Activated naive CD4-positive, alpha-beta T cell (primary cell): ENCODE measurements around the gene AAMDC.
A peak's percentile ranks its signal among the peaks of the same experiment; 100 is the strongest.
"Not testable (repeated sequence)": the region's sequence is repeated elsewhere in the genome, so short reads cannot be mapped to it uniquely, and the experiment has no call there.

Source experiments
- DNase-seq, 4 experiments: peaks; one replicate each; lab custom pipeline; 2025; lab: John Stamatoyannopoulos, UW

Gene AAMDC

DNA sequence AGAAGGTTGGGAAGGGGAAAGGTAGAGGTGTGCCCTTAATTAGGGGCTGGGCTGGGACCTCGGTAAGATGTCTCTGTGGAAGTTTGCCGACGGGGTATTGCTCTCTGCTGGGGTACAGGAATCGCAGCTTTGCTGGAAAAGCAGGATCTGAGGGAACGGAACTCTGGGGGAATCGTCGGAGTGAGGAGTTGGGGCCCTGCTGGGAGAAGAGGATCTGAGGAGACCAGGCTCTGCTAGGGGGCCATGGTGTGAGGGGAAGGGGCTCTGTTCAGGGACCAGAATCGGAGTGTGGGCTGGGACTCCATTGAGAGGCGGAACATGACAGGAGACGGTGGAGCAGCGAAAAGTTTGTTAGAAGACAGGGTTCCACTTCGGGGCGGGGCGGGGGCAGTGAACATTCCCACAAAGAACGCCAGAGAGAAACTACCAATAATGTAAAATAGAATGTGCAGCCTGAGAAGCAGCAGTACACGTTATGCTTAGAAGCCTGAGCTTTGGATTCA is 456 bp downstream of the AAMDC start:
- DNase-seq, result peak in 1 of 4 experiments; percentile 4

DNA sequence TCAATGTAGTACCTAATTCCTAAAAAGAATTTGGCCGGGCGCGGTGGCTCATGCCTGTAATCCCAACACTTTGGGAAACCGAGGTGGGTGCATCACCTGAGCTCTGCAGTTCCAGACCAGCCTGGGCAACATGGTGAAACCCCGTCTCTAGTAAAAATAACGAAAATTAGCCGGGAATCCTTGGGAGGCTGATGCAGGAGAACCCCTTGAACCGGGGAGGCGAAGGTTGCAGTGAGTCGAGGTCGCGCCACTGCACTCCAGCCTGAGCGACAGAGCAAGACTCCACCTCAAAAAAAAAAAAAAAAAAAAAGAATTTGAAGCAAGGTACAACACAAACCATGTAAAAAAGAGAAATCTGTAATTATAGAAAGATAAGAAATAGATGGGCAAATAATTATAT is 1.2 kb downstream of the AAMDC start:
- DNase-seq, result not testable (repeated sequence)

DNA sequence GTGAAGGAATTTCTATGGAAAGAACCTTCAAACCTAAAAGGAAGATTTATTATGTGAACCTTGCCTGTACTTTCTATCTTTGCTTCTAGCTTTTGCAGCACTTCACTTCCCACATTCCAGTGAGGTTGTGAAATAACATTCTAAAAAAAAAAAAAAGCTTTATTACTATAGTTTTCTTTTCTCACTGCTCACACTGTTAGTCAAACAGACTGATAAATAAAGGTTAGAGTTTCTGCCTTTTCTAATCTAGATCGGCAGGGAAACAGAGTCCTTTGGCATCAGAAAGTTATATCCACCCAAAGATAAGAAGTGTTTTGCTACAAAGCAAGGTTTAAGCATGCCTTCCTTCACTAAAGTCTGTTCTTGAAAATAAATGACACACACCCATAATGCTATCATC is 2.8 kb downstream of the AAMDC start:
- DNase-seq, result no peak

DNA sequence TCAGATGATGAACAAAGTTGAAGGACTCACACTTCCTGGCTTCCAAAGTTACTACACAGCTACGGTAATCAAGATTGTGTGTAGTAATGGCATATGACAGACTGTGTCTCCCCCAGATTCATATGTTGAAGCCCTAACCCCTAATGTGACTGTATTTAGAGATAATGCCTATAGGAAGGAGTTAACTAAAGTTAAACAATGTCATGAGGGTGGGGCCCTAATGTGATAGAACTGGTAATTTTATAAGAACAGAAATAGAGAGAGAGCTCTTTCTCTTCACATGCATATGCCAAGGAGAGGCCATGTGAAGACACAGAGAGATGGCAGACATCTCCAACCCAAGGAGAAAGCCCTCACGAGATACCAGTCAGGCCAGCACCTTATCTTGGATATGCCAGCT is 8.0 kb downstream of the AAMDC start:
- DNase-seq, result no peak

DNA sequence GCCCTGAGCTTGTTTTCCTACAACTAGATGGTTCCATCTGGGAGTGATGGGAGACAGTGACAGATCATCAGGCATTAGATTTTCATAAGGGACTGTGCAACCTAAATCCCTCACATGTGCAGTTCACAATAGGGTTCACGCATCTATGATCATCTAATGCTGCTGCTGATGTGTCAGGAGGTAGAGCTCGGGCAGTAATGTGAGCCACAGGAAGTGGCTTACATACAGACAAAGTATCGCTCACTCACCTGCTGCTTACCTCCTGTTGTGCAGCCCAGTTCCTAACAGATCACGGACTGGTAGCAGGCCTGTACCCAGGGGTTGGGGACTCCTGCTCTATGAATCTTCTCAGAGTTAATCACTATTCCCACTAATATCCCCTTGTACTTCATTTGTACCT is 12.4 kb downstream of the AAMDC start:
- no peak for DNase-seq

DNA sequence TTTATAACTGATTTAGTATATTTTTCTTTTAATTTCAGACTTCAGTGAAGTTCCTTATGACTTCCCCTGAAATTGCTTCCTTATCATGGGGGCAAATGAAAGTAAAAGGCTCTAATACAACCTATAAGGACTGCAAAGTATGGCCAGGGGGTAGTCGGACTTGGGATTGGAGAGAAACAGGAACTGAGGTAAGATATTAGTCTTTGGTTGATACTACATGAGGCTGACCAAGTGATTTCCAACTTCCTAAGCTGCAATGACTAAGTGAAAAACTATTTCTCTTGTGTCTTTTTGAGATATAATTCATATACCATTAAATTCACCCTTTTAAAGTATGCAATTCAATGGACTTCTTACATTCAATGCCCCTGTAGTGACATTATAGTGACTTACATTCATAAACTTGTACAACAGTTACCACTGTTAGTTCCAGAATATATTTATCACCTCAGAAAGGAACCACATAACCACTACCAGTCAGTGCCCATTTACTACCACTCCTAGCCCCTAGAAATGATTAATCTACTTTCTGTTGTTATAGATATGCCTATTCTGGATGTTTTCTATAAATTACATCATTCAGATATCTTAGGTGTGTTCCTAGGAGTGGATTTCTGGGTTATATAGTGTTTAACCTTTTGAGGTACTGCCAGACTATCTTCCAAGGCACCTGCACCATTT is 21.6 kb downstream of the AAMDC start:
- no peak for DNase-seq

DNA sequence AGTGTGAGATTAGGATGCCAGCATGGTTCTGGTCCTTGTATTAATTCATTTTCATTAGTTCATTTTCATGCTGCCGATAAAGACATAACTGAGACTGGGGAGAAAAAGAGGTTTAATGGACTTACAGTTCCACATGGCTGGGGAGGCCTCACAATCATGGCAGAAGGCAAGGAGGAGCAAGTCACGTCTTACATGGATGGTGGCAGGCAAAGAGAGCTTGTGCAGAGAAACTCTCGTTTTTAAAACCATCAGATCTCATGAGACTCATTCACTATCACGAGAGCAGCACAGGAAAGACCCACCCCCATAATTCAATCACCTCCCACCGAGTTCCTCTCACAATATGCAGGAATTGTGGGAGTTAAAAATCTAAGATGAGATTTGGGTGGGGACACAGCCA is 22.8 kb downstream of the AAMDC start:
- DNase-seq, result not testable (repeated sequence)

DNA sequence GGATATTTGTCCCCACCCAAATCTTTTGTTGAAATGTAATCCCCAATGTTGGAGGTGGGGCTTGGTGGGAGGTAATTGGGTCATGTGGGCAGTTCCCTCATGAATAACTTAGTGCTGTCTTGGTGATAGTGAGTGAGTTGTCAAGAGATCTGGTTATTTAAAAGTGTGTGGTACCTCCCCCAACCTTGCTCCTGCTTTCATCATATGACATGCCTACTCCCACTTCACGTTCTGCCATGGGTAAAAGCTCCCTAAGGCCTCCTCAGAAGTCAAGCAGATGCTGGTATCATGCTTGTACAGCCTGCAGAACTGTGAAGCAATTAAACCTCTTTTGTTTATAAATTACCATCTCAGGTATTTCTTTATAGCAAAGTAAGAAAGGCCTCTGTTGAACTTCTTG is 30.6 kb downstream of the AAMDC start:
- no peak for DNase-seq

DNA sequence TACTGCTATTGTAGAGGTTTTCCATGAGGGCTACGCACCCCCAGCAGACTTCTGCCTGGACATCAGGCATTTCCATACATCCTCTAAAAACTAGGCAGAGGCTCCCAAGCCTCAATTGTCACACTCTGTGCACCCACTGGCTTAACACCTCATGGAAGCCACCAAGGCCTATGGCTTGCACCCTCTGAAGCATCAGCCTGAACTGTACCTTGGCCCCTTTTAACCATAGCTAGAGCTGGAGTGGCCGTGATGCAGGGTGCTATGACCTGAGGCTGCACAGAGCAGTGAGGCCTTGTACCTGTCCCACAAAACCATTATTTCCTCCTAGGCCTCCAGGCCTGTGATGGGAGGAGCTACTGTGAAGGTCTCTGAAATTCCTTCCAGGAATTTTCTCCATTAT is 33.9 kb downstream of the AAMDC start:
- no peak for DNase-seq

DNA sequence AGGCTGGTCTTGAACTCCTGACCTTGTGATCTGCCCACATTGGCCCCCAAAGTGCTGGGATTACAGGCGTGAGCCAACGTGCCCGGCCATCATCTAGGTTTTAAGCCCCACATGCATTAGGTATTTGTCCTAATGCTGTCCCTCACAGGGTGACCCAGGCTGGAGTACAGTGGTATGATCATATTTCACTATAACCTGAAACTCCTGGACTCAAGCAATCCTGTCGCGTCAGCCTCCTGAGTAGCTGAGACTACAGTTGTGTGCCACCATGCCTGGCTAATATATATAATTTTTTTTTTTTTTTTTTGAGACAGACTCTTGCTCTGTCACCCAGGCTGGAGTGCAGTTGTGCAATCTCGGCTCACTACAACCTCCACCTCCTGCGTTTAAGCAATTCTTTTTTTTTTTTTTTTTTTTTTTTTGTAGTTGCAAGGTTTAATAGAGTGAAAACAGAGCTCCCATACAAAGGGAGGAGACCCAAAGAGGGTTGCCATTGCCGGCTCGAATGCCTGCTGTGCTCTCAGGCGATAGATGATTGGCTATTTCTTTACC is 37.0 kb downstream of the AAMDC start:
- not testable (repeated sequence) for DNase-seq

DNA sequence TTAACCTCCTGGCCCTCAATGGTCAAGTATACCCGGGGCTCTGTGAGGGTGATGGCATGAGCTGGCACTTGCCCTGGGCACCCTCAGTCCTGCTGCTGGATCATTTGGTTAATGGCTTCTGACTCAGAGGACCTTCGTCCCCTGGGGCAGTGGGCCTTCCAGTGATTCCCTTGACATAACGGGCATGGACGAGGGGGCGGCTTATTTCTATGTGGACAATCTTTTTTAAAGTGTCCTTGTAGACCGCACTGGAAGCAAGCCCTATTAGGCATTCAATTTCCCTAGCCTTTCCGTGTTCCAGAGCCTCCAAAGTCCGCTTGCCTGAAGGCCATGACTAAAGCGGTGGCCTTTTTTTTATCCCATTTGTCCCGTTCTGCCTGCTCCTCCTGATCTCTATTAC is 40.5 kb downstream of the AAMDC start:
- not testable (repeated sequence) for DNase-seq

DNA sequence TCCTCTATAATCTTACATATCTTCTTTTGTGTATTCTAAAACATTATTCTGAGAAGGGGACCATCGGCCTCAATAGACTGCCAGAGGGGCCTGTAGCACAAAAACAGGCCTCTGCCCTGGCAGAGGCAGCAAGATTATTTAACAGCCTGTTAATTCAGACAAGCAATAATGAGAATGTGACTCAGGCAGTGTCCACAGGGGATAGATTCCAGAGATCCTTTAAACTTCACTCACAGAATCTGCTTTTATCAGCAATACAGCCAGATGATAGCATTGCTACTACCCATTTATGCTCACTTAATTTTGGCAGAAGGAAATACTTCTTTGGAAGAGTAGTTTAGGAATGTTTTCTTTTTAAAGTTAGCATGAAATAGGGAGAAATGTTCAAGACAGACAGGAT is 44.9 kb downstream of the AAMDC start:
- no peak for DNase-seq

DNA sequence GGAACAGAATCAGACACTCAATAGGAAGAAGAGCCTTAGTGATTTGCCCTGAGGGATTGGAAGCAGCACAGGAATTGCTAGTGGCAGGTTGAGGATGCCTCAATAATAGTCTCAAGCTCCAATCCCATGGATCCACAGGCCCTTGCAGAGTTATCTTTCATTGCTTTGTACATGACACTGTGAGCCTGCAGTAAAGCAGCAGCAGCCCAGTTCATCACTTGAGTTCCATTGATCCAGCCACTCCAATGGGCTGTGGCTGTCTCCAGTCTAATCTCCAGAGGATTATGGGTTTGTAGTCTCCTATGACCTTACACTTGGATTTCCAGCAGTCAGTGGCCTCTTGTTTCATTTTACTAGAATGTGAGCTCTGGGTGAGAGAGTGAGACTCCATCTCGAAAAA is 45.4 kb downstream of the AAMDC start:
- DNase-seq, result no peak

DNA sequence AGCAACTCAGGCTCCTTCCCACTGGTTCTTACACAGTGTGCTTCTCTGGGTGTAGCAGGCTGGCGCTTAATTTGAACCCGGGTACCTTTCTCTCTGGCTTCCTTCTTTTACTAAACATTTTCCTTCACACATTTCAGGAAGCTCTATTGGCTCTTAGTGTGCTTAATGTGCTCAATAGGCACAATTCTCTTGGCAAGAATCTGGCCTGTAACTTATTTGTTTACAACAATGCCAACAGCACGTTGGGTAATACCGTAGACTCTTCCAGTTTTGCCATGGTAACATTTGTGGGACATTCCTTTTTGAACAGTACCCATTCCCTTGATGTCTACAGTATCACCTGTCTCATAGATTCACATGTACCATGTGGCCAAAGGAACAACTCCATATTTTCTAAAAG is 47.8 kb downstream of the AAMDC start:
- DNase-seq, result no peak

DNA sequence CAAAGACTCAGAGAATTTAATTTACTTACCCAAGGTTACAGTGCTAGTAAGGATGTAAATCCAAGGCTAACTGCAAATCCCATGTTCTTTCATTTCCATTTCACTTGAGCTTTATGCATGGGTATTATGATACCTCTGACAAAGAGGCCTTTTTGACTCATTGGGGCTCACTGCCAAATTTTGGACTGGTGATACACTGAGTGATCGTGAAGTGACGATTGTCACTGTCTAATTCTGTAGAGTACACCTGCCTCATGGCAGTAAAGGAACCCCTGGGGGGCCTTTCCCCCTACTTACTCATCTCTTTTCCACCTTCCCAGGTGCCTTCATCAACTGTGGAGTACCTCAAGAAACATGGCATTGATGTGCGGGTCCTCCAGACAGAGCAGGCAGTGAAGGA is 50.9 kb downstream of the AAMDC start:
- no peak for DNase-seq

DNA sequence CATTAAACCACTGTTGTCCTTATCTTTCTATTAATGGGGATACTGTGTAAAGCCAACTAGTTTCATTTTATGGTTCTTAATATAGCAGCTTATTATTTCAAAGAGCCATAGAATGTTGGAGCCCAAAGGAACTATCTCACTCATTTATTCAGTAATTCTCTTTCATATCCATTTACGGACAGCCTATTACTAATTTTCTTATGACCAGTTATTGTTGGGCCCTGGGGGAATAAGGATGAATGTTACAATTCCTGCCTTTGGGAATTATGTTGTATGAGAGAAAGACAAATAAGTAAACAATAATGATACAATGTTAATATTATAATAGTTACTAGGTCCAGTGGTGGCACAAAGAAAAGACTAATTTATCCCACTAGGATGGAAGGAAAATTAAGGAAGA is 52.4 kb downstream of the AAMDC start:
- DNase-seq, result no peak

DNA sequence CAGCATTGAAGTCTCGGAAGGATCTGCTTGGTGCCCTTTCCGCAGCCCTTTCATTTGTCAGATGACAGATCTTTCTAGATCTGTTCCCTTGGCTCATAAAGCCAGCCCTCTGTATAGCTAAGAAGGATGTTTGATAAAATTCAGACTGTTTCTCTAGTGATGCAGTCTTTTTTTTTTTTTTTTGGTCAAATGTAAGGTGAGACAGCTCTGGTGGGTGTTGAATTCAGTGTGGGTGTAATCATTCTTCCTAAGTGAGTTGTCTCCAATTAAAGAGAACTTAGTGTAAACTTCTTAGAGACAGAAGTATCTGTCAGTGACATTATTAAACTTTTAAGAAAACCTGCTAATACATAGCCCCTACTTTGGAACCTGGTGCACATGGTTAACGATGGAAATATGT is 53.3 kb downstream of the AAMDC start:
- DNase-seq, result no peak

DNA sequence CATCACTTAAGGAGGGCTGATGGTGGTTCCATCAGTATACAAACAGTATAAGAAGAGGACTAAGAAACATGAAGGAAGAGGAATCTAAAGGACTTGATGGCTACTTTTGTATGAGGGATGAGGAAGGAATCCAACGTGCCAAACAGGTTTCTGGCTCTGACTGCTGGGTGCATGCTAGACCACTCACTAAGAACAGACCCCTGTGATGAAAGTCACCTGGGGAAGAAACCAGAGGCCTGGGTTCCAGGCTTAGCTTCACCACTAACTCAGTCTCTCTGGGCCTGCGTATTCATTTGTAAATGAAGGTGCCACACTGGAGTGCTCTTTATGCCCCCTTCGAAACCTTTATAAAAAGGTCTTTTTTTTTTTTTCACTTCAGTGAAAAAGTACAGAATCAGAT is 55.1 kb downstream of the AAMDC start:
- no peak for DNase-seq

DNA sequence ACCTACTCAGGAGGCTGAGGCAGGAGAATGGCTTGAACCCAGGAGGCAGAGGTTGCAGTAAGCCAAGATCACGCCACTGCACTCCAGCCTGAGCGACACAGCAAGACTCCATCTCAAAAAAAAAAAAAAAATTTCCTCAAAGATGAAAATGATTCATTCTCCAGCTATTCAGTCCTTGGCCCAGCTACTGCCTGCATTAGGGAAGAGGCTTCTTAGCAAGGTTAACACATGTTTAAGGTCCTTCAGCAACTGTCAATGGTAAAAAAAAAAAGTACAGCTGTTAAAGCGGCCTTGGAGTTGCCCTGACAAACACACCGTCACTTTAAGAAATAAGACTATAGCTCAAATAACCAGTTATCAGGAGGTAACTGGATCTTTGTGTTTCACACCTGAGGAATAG is 57.3 kb downstream of the AAMDC start:
- DNase-seq, result not testable (repeated sequence)

DNA sequence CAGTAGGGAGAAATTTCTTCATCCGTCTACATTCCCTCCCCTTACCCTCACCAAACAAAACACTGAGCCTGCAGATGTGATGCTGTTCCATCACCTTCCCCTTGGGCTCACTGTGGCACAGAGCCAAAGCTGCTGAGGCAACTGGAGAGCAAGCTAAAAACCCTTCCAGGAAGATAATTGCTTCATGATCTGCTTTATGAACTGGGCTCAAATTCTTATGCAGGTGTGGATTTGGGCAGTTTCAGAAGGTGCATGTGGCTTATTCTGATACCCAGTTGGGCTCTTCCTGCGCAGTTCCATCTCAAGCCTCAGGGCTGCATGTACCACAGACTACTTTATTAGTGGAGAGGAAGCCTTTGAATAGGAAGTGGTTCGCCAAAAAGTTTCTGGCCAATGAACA is 58.3 kb downstream of the AAMDC start:
- DNase-seq, result no peak

DNA sequence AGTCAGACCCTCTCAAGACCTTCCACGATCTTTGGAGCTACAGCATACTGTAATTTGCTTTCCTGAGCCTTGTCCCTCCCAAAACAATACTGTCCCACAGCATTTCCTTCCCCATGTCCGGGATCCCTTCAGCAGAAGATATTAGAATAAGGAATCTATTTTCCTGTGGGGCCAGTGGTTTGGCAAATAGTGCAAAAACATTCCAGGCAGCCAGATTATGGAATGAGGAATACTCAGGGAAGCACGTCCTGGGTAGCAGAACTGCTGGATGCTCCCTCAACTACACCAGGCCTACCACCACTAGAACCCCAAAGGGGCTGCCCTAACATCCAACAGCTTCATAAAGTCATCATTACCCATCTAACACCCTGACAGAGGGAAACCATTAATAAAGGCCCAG is 61.5 kb downstream of the AAMDC start:
- no peak for DNase-seq

DNA sequence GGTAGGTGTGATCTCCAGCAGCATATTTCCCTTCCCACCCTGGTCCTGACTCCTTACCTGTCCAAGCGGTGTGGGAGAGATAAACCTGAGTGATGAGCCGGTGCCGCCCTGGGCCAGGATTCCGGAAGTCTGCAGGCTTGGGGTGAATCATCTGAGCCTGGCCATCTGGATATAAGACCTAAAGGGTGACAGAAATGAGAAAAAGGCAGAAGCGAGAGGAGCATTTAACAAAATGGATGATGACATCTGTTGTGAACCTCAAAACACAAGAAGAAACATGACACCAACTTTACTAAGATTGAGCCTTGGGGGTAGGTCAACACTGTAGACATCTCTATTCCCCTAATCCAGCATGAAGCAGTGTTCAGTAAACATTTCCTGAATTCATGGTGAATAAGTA is 62.8 kb downstream of the AAMDC start:
- no peak for DNase-seq

DNA sequence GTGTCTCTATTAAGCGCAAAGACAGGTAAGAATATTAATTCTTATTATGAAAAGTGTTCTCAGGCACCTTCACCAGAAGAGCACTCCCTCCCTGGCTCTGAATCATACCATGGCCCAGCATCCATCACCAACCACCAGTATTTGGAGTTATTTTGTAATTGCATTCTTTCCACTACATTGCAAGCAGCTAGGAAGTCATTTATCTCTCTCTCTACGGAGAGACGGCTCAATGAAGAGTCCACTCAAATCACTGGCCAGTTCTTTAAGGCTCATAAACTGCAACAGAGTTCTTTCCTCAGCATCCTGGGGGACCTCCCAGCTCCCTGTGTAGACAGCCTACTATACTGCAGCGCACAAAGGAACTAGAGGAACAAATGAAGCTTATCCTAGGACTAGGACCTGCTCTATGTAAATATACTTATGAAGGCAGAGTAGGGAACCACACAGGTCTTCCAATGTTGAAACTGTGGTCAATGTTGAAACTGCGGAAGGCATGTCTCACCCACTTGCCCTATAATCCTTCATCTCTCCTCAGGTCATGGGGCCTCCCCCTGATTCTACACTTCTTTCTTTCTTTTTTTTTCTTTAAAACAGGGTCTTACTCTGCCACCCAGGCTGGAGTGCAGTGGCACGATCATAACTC is 63.4 kb downstream of the AAMDC start:
- DNase-seq, result no peak

DNA sequence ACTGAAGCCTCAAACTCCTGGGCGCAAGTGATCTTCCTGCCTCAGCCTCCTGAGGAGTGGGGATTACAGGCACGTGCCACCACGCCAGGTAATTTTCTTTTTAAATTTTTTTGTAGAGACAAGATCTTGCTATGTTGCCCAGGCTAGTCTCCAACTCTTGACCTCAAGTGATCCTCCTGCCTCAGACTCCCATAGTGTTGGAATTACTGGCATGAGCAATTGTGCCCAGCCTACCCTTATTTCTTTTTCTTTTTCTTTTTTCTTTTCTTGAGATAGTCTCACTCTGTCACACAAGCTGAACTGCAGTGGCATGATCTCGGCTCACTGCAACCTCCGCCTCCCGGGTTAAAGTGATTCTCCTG is 63.9 kb downstream of the AAMDC start:
- no peak for DNase-seq
